GM18951 (cell line): Measurements from ENCODE around the gene NXPE4.
"Not testable (repeated sequence)": the region's sequence is repeated elsewhere in the genome, so short reads cannot be mapped to it uniquely, and the experiment has no call there.

Experiments used
- POLR2A ChIP-seq: IDR thresholded peaks from 4 replicates; pipeline ENCODE4 v1.6.1; 2011; ENCODE audit warnings: mild to moderate bottlenecking; ENCODE audit not compliant: insufficient read length, insufficient read depth; ENCODE audit errors: extremely low read depth
- in situ Hi-C: fragments of 300-500 bp; cut with MboI; formaldehyde crosslinking; loops from one replicate; pipeline ENCODE4 v1.12.0; 2022; ENCODE audit warnings: low sequenced_read_pairs, mixed read lengths, inconsistent platforms; ENCODE audit not compliant: unreplicated experiment

NXPE4 gene

DNA sequence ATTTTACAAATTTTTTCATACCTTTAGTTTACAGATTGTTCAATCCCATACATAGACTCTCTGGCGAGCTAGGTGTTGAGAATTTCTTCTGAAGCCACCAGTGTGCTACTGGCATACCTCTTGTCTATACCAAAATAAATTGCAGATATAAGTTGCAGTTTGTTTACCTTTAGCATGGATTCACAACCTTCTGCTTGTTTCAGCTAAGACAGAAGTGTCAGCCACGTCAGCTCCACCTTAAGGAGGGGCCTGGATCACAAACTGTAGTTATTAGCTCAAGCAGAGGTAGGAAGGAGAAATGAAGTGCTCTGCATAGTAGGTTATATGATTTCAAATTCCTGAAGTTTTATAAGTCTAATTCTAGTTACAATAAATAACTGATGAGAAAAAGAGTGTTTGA lies at the start of gene NXPE4:
Gene NXPE4, minus strand, starts transcription at position 216 of the 400 bp plus-strand sequence. CDS start 1,027 bp downstream, outside the sequence.
- in situ Hi-C loops, result no loop called here
- TF ChIP-seq POLR2A, result no peak

DNA sequence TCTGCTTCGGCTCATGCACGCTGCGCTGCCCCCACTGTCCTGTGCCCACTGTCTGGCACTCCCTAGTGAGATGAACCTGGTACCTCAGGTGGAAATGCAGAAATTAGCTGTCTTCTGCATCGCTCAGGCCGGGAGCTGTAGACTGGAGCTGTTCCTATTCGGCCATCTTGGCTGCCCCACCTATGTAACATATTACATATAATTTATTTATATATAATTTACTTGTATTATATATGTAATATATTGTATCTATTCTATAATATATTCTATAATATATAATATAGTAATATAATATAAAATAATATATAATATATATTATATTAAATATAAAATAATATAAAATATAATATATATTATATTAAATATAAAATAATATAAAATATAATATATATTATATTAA lies 43.9 kb upstream of the NXPE4 start:
- in situ Hi-C loops, result not testable (repeated sequence)

DNA sequence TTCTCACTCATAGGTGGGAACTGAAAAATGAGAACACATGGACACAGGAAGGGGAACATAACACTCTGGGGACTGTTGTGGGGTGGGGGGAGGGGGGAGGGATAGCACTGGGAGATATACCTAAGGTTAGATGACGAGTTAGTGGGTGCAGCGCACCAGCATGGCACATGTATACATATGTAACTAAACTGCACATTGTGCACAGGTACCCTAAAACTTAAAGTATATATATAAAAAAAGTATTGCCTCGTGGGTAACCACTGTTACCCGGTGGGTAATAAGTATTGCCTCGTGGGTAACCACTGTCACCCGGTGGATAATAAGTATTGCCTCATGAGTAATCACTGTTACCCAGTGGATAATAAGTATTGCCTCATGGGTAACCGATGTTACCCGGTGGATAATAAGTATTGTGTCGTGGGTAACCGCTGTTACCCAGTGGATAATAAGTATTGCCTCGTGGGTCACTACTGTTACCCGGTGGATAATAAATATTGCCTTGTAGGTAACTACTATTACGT lies 35.9 kb upstream of the NXPE4 start:
- in situ Hi-C loops, result not testable (repeated sequence)

DNA sequence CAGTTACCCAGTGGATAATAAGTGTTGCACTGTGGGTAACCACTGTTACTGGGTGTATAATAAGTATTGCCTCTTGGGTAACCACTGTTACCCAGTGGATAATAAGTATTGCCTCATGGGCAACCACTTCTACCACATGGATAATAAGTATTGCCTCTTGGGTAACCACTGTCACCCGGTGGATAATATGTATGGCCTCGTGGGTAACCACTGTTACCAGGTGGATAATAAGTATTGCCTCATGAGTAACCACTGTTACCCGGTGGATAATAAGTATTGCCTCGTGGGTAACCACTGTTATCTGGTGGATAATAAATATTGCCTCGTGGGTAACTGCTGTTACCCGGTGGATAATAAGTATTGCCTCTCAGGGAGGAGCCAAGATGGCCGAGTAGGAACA lies 29.7 kb upstream of the NXPE4 start:
- in situ Hi-C loops, result no loop called here
- no peak for TF ChIP-seq POLR2A

DNA sequence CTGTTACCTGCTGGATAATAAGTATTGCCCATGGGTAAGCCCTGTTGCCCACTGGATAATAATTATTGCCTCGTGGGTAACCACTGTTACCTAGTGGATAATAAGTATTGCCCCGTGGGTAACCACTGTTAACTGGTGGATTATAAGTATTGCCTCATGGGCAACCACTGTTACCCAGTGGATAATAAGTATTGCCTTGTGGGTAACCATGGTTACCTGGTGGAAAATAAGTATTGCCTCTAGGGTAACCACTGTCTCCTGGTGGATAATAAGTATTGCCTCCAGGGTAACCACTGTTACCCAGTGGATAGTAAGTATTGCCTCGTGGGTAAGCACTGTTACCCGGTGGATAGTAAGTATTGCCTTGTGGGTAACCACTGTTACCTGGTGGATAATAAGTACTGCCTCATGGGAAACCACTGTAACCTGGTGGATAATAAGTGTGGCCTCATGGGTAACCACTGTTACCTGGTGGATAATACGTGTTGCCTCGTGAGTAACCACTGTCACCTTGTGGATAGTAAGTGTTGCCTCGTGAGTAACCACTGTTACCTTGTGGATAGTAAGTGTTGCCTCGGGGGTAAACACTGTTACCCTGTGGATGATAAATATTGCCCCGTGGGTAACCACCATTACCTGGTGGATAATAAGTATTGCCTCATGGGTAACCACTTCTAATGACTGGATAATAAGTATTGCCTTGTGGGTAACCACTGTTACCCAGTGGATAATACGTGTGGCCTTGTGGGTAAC lies 29.0 kb upstream of the NXPE4 start:
- no peak for TF ChIP-seq POLR2A
- in situ Hi-C loops, result no loop called here

DNA sequence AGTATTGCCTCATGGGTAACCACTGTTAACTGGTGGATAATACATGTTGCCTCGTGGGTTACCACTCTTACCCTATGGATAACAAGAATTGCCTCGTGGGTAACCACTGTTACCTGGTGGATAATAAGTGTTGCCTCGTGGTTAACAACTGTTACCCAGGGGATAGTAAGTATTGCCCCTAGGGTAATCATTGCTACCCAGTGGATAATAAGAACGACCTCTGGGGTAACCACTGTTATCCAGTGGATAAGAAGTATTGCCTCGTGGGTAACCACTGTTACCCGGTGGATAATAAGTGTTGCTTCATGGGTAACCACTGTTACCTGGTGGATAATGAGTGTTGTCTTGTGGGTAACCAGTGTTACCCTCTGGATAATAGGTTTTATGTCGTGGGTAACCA lies 28.1 kb upstream of the NXPE4 start:
- TF ChIP-seq POLR2A, result no peak
- in situ Hi-C loops, result no loop called here

DNA sequence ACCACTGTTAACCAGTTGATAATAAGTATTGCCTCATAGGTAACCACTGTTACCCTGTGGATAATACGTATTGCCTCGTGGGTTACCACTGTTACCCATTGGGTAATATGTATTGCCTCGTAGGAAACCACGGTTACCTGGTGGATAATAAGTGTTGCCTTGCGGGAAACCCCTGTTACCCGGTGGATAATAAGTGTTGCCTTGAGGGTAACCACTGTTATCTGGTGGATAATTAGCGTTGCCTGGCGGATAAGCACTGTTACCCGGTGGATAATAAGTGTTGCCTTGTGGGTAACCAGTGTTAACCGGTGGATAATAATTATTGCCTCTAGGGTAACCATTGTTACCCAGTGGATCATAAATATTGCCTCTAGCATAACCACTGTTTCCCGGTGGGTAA lies 27.3 kb upstream of the NXPE4 start:
- TF ChIP-seq POLR2A, result no peak
- in situ Hi-C loops, result no loop called here

DNA sequence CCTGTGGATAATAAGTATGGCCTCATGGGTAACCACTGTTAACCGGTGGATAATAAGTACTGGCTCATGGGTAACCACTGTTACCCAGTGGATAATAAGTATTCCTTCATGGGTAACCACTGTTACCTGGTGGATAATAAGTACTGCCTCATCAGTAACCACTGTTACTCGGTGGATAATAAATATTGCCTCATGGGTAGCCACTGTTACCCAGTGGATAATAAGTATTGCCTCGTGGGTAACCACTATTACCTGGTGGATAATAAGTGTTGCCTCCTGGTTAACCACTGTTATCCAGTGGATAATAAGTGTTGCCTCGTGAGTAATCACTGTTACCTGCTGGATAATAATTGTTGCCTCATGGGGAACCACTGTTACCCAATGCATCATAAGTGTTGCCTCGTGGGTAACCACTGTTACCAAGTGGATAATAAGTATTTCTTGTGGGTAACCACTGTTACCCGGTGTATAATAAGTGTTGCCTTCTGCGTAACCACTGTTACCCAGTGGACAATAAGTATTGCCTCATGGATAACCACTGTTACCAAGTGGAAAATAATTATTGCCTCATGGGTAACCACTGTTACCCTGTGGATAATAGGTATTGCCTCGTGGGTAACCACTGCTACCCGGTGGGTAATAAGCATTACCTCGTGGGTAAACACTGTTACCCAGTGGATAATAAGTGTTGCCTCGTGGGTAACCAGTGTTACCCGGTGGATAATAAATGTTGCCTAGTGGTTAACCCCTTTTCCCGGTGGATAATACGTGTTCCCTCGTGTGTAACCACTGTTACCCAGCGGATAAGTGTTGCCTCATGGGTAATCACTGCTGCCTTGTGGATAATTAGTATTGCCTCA lies 26.6 kb upstream of the NXPE4 start:
- no peak for TF ChIP-seq POLR2A

DNA sequence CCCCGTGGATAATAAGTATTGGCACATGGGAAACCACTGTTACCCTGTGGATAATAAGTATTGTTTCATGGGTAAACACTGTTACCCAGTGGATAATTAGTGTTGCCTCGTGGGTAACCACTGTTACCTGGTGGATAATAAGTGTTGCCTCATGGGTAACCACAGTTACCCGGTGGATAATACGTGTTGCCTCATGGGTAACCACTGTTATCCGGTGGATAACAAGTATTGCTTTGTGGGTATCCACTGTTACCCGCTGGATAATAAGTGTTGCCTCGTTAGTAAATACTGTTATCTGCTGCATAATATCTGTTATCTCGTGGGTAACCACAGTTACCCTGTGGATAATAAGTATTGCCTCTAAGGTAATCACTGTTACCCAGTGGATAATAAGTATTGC lies 25.5 kb upstream of the NXPE4 start:
- in situ Hi-C loops, result no loop called here
- TF ChIP-seq POLR2A, result no peak

More for the DNA sequence above, 26.6 kb upstream of the NXPE4 start:
- in situ Hi-C loops, result no loop called here

DNA sequence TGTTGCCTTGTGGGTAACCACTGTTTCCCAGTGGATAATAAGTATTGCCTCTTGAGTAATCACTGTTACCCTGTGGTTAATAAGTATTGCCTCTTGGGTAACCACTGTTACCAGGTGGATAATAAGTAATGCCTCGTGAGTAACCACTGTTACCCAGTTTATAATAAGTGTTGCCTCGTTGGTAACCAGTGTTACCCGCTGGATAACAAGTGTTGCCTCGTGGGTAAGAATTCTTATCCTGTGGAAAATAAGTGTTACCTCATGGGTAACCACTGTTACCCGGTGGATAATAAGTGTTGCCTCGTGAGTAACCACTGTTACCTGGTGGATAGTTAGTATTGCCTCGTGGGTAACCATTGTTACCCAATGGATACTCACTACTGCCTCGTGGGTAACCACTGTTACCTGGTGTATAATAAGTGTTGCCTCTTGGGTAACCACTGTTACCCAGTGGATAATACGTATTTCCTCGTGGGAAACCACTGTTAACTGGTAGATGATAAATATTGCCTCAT lies 24.1 kb upstream of the NXPE4 start:
- TF ChIP-seq POLR2A, result no peak
- in situ Hi-C loops, result no loop called here

DNA sequence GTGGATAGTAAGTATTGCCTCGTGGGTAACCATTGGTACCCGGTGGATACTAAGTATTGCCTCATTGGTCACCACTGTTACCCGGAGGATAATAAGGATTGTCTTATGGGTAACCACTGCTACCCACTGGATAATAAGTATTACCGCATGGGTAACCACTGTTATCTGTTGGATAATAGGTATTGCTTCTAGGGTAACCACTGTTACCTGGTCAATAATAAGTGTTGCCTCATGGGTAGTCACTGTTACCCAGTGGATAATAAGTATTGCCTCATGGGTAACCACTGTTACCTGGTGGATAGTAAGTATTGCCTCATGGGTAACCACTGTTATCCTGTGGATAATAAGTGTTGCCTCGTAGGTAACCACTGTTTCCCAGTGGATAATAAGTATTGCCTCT lies 22.6 kb upstream of the NXPE4 start:
- in situ Hi-C loops, result no loop called here
- no peak for TF ChIP-seq POLR2A

DNA sequence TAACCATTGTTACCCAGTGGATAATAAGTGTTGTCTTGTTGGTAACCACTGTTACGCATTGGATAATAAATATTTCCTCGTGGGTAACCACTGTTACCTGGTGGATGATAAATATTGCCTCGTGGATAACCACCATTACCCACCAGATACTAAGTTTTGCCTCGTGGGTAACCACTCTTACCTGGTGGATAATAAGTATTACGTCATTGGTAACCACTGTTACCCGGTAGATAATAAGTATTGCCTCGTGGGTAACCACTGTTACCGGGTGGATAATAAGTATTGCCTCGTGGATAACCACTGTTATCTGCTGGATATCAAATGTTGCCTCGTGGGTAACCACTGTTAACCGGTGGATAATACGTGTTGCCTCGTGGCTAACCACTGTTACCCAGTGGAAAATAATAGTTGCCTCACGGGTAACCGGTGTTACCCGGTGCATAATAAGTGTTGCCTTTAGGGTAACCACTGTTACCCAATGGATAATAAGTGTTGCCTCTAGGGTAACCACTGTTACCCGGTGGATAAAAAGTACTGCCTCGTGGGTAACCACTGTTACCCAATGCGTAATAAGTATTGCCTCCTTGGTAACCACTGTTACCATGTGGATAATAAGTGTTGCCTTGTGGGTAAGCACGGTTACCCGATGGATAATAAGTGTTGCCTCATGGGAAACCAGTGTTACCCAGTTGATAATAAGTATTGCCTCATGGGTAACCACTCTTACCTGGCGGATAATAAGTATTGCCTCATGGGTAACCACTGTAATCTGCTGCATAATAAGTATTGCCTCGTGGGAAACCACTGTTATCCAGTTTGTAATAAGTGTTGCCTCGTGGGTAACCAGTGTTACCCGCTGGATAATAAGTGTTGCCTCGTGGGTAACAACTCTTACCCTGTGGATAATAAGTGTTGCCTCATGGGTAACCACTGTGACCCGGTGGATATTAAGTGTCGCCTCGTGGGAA lies 21.9 kb upstream of the NXPE4 start:
- in situ Hi-C loops, result no loop called here
- no peak for TF ChIP-seq POLR2A

DNA sequence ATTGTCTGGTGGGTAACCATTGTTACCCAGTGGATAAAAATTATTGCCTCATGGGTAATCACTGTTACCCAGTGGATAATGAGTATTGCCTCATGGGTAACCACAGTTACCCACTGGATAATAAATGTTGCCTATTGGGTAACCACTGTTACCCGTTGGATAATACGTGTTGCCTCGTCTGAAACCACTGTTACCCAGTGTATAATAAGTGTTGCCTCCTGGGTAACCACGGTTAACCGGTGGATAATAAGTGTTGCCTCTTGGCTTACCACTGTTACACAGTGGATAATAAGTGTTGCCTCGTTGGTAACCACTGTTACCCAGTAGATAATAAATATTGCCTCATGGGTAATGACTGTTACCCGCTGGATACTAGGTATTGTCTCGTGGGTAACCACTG lies 20.9 kb upstream of the NXPE4 start:
- TF ChIP-seq POLR2A, result no peak
- in situ Hi-C loops, result no loop called here
